Measurements from ENCODE around the gene RNF38.
A peak's percentile ranks its signal among the peaks of the same experiment; 100 is the strongest.
"Not testable (repeated sequence)": the region's sequence is repeated elsewhere in the genome, so short reads cannot be mapped to it uniquely, and the experiment has no call there.

Gene RNF38

GRCh38 chr9:36316611-36317317 lies 83.3 kb downstream of the RNF38 start:
- H3K4me3 ChIP-seq (ENCODE audit: low read length) = no peak overlapping the region
- DNase-seq (ENCODE audit: low read depth) = no peak
- no peak for TF ChIP-seq CTCF (IDR thresholded peaks at IDR 0.05; ENCODE audit: insufficient read depth, low read depth, low read length, missing control alignments)

GRCh38 chr9:36316049-36316448 lies 84.0 kb downstream of the RNF38 start:
- DNase-seq (ENCODE audit: low read depth) = no peak
- no peak overlapping the region for H3K4me3 ChIP-seq (ENCODE audit: low read length)
- TF ChIP-seq CTCF (IDR thresholded peaks at IDR 0.05; ENCODE audit: insufficient read depth, low read depth, low read length, missing control alignments) = no peak

- DNase-seq (ENCODE audit: low read depth) = no peak
- TF ChIP-seq CTCF (IDR thresholded peaks at IDR 0.05; ENCODE audit: insufficient read depth, low read depth, low read length, missing control alignments) = no peak
- no peak overlapping the region for H3K4me3 ChIP-seq (ENCODE audit: low read length)
Observed at GRCh38 chr9:36315283-36315682, 84.8 kb downstream of the RNF38 start.

- DNase-seq (ENCODE audit: low read depth) = no peak
- TF ChIP-seq CTCF (IDR thresholded peaks at IDR 0.05; ENCODE audit: insufficient read depth, low read depth, low read length, missing control alignments) = no peak
- H3K4me3 ChIP-seq (ENCODE audit: low read length) = no peak overlapping the region
Observed at GRCh38 chr9:36314740-36315139, 85.3 kb downstream of the RNF38 start.

GRCh38 chr9:36306471-36307306 lies 93.4 kb downstream of the RNF38 start:
- no peak overlapping the region for H3K4me3 ChIP-seq (ENCODE audit: low read length)
- DNase-seq (ENCODE audit: low read depth) = peak; percentile 67
- TF ChIP-seq CTCF (IDR thresholded peaks at IDR 0.05; ENCODE audit: insufficient read depth, low read depth, low read length, missing control alignments) = no peak

- not testable (repeated sequence) for DNase-seq (ENCODE audit: low read depth); H3K4me3 ChIP-seq (ENCODE audit: low read length)
Observed at GRCh38 chr9:36304366-36304765, 95.7 kb downstream of the RNF38 start.

GRCh38 chr9:36301227-36301626 lies 98.8 kb downstream of the RNF38 start:
- TF ChIP-seq CTCF (IDR thresholded peaks at IDR 0.05; ENCODE audit: insufficient read depth, low read depth, low read length, missing control alignments) = no peak
- DNase-seq (ENCODE audit: low read depth) = no peak
- H3K4me3 ChIP-seq (ENCODE audit: low read length) = no peak overlapping the region

Measured in epithelial cell of esophagus (primary cell).